Measurements from ENCODE around the gene TFAP2A.

TFAP2A gene

GRCh38 chr6:10398446-10399218, 16.2 kb downstream of the TFAP2A start:
- no peak for DNase-seq

DNA sequence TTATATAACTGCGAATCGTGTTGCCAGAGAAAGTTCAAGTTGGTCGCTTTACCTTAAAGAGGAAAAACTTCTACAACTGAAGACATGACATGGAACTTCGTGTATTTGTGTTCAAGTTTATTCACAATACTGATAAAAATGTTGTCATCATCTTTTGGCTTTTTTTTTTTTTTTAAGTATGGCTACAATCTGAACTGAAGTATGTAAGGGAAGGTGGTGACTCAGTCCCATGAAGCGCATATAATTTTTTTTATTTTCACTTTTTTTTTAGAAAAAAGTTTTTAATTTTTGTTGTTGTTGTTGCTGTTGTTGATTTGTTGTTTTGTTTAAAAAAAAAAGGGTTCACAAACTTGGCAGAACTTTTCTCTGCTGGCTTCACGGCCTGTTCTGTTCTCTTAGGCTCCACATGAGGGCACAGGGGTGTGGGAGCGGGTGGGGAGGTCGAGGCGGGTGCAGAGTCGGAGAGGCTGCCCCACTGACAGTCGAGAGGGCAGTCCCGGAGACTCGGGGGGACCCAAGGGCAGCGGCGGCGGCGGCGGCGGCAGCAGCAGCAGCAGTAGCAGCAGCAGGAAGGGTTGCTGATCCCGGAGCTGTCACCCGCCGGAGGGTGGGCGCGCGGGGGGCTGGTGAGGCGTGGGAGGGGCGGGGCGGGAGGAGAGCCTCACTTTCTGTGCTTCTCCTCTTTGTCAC, 17.0 kb downstream of the TFAP2A start:
- DNase-seq, result no peak

GRCh38 chr6:10396785-10397184, 18.1 kb downstream of the TFAP2A start:
- no peak for DNase-seq

DNA sequence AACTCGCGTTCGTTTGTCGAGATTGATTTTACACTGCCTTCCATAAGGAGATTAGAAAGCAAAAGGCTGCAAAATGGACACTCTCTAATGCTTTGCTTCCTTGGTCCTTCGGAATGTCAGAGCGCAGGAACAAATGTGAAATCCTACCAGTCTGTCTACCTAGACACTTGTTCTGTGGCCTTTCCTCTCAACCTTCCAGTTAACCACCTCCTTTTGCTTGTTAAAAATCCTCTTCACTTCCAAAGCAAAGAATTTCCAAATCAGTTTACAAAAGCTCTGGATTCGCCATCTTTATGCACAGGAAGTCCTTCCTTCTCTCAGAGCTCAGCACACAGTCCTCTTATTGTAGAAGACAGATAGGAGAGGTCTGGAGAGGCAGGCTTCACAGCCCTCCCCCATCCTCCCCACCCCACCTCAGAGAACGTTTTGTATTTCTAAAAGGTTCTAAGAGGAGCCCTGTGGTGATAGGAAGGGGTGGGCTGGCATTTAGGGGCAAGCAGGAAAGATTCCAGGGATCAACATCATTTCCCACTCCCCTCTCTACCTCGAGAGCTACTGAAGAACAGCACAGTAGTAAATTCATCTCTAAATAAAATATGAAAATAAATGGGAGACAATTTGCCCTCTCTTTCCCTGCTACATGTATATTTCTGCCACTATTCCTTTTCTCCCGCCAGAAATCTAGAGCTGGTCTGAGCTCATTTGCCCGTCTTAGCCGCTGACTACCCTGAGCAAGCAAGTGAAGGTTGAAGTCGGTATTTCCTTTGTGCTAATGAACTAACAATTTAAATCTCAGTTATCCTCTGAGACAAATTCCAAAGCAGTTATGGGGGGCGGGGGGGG, 18.9 kb downstream of the TFAP2A start:
- no peak for DNase-seq

DNA sequence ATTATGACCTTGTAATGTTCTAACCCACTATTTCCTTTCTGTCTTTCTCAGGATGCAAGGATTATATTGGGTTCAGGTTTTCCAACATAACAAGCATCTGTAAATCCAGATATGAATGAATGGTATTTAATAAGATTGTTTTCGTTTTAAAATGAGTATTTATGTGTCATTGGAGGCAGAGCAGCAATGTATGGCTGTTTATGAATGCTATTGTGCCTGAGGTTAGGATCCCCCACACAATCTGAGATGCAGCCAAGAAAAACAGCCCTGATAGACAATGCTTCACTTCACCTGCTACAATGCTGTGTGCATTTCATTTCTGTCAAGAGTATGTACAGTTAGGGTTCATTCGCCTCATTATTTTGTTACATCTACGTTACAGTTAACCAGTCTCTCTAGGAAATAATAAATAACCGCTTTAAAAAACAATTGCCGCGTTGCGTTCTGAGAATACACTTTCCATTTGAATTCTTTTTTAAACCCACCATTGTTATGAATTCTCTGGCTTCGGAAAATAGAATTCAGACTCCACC, 19.6 kb downstream of the TFAP2A start:
- DNase-seq, result no peak

- no peak for DNase-seq
Measured at GRCh38 chr6:10393544-10394225, 21.2 kb downstream of the TFAP2A start.

GRCh38 chr6:10391799-10392198, 23.1 kb downstream of the TFAP2A start:
- no peak for DNase-seq

GRCh38 chr6:10391299-10391630, 23.6 kb downstream of the TFAP2A start:
- no peak for DNase-seq

GRCh38 chr6:10390495-10391298, 24.2 kb downstream of the TFAP2A start:
- no peak for DNase-seq

DNA sequence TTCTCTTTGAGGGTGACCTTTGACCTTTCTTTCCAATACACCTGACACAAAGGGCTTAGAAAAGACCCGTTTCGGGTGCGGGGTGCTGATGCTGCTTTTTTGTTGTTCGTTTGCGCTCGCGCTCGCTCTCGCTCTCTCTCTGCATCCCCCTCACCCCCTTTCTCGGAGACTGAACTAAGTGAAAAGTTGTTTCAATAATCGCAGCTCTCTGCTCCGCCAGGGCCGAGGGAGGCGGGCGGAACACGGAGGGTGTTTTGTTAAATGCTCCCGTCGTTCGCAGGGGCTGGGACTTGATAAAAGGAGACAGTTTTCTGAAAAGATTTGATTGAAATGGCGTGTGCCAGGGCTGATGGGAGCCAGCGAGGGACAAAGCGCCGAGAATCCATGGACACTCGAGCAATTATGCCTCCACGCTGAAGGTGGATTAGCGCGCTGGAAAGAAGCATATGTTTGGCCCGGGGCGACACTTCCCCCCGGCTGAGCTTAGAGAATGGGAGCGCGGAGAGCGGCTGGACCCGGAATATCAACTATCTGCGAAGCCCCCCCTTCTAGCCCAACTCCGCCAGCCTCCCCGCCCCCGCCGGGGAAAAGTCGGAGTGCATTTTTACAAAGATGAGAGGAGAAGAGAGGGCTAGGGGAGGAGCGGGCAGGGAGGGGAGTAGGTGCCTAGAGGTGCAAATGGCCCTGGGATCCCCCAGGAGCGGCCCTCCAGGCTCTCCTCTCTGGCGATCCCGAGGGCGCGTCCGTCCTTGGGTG, 25.0 kb downstream of the TFAP2A start:
- no peak for DNase-seq

GRCh38 chr6:10386756-10387654, 27.9 kb downstream of the TFAP2A start:
- DNase-seq, result no peak

DNA sequence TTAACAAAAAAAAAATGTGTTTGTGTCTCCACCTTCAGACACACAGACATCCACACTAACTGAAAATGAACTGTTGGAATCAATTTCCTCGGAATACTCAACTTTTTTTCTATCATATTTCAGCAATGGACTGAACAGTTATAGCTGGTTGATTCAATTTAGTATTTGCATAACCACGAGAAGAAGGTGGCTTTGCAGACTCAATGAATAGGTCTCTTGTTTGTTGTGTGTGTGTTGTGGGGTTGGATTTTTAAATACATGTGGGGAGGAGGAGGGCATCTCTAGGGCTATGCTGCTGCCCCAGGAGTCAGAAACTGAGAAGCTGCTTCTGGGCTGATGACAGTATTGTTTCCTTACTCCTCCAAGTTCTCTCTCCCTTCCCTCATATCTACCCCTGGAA, 28.7 kb downstream of the TFAP2A start:
- no peak for DNase-seq

GRCh38 chr6:10385524-10386132, 29.2 kb downstream of the TFAP2A start:
- DNase-seq, result no peak

DNA sequence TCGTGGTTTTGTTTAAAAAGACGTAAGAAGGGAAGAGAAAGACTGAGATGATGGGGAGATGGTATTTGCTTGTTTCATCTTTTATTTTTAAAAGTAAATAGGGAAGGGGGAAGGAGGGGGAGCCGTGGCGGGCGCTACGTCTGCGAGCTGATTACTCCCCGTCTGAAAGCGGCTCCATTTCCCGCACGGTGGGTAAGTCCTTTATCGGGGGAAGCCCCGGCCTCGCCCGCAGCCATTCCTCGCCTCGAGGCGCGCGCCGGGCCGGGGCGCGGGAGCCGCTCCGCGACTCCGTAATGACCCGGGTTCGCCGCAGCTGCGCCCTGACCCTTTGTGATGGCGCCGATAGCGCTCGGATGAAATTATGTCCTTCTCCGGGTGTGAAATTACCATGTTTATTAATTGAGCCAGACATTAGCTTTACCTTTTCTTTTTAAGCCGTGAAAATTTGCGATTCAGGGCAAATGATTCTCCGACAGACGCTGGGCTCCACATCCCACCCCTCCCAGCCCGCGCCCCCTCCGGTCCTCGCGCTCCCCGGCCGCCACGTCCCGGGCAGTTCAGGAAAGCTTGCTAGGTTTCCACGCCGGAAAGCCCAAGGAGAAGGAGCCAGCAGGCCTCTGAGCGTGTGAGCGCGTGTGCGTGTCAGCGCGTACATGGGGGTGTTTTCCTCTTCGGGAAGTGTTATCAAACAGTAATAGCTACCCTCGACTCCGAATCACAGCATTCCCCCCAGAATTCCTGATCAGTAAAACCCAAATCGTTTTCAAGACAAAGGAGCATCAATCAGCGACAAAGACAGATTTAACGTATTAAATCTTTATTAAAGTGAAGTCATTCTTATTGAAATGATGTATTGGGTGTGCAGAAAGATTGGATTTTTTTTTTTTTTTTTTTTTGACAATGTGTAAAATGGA, 30.0 kb downstream of the TFAP2A start:
- DNase-seq, result no peak

DNA sequence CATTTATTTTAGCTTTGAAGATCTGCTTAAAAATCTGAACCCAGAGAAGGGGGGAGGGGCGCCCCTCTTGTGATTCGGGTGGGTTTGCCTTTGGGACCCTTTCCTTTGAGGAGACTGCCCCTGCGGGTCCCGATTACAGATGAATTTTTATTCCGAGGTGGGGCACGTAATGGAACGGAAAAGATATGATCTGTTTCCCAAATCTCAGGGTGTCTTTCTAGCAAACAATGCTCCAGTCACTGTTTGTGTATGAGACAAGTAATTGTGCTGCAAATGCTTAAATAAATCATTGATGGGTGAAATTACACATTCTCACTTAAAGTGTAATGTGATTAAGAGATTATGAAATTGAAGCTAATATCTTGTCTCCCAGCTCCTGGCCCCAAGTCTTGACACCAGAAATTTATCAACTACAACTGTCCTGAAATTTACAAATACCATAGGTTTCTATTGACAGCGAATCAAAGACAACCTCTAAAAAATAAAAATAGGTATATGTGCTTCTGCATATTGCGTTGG, 30.7 kb downstream of the TFAP2A start:
- DNase-seq, result no peak

DNA sequence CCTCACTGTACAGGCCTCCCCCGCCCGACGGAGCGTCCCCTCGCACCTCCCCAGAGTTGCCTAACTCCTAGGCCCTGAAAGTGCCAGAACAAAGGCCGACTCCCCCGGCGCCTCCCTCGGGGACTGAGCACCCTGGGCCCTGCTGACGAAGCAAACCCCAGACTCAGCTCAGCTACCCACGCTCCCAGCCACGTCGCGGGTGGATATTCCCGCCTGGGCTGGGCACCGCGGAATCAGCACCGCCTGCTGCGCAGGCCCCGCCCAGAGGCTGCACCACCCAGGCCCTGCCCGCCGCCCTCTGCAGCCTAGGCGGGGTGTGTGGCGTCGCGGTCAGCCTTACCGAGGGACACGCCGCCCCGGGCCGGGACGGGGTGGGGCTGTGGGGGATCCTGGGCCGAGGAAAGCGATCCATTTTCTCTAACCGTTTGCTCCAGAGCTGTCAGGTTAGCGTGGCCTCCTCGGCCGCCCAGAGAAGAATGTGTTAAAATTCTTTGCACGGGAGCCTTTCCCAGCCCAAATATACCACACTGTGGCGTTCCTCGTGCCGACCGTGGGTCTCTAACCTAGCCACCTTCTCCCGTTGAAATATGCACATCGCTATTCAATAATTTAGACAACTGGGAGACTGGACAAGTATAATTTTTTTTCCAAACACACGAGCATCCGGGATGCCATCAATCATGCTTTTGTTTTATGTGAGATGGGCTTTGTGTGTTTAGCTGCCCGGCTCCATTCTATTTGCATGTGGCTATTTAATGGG, 31.4 kb downstream of the TFAP2A start:
- DNase-seq, result no peak

GRCh38 chr6:10382728-10383330, 32.0 kb downstream of the TFAP2A start:
- DNase-seq, result no peak

Data from activated CD4-positive, CD25-positive, alpha-beta regulatory T cell (primary cell).